Sigmoid colon (tissue), 4 donors: Measurements from ENCODE around the gene TCERG1.

Source experiments
- CTCF ChIP-seq, 4 experiments: fragments of 450-650 bp in 3 of 4; fragments of 200-600 bp in 1 of 4; IDR thresholded peaks; one replicate each; pipeline ENCODE4 v1.5.1; 2016 to 2019; ENCODE audit warnings: antibody characterized with exemption in 4 of 4, mild to moderate bottlenecking in 3 of 4, moderate library complexity in 2 of 4
- EP300 ChIP-seq, 4 donors: sonication (generic); formaldehyde crosslinking; IDR thresholded peaks; one replicate each; pipeline ENCODE4 v1.6.1; 2017; ENCODE audit warnings: antibody characterized with exemption in 4 of 4

- TF ChIP-seq CTCF (IDR thresholded peaks at IDR 0.05): no peak
- TF ChIP-seq EP300 (IDR thresholded peaks at IDR 0.05): no peak
These were observed 1.8 kb downstream of the TCERG1 start for GRCh38 chr5:146448783-146449519.
